ENCODE results near the gene ATP5PO. TPM values are rescaled to one million over a fixed set of nuclear protein-coding genes. Genes with fewer than 3 reads are reported as not detected.

Gene ATP5PO
- total RNA-seq, 4 donors from 2014 or later: 261 to 560 (median 356) TPM

DNA sequence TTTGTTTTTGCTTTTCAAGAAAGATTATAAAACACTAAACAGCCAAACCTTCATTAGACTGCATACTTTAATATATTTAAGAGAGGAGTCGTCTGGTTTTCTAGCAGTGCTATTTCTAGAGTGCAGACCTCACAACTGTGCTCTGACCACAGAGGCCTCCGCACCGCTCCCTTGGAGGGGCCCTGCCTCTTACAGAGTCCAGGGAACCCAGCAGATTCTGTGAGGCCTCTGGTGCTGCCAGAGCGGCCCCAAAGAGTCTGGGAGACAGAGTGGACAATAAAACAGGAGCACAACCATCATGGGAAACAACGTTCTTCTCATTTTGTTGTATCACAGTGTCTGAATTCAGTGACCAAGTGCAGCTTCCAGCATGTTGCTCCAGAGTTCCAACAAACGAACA, 5.8 kb downstream of the ATP5PO start:
- Histone ChIP-seq H3K27me3 (no peaks in the 10 kb centered on the region), H3K9me3 (no peaks in the 10 kb centered on the region), H3K4me3 (no peak overlapping the region), H3K27ac (no peak overlapping the region), H3K36me3 (peaks cover 2 to 84% of the 10 kb centered on the region in 2 donors), H3K4me1 (peaks cover 13 to 20% of the 10 kb centered on the region in 2 donors)
- TF ChIP-seq, protein P1, sequence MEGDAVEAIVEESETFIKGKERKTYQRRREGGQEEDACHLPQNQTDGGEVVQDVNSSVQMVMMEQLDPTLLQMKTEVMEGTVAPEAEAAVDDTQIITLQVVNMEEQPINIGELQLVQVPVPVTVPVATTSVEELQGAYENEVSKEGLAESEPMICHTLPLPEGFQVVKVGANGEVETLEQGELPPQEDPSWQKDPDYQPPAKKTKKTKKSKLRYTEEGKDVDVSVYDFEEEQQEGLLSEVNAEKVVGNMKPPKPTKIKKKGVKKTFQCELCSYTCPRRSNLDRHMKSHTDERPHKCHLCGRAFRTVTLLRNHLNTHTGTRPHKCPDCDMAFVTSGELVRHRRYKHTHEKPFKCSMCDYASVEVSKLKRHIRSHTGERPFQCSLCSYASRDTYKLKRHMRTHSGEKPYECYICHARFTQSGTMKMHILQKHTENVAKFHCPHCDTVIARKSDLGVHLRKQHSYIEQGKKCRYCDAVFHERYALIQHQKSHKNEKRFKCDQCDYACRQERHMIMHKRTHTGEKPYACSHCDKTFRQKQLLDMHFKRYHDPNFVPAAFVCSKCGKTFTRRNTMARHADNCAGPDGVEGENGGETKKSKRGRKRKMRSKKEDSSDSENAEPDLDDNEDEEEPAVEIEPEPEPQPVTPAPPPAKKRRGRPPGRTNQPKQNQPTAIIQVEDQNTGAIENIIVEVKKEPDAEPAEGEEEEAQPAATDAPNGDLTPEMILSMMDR (IDR thresholded peaks at IDR 0.05 in 4 of 5, conservative IDR thresholded peaks at IDR 0.05 in 1 of 5): no peak
- TF ChIP-seq POLR2A (IDR thresholded peaks at IDR 0.05): no peak
- in situ Hi-C loops (cut with MboI; ENCODE audit: low sequenced_read_pairs in 4 of 4): loop anchor here in 3 of 4 donors (25.0 kb wide), 2 partner anchors 703 to 728 kb away; partner anchors contain the start of gene RCAN1 (in 2 of the 3)
- intact Hi-C loops (cut with DNase I; ENCODE audit: low total_unique reads): loop anchor here (10.0 kb wide), 1 partner anchor 425 kb away; no protein-coding TSS in a partner anchor
- no peak for ATAC-seq
- DNase-seq: no peak

DNA sequence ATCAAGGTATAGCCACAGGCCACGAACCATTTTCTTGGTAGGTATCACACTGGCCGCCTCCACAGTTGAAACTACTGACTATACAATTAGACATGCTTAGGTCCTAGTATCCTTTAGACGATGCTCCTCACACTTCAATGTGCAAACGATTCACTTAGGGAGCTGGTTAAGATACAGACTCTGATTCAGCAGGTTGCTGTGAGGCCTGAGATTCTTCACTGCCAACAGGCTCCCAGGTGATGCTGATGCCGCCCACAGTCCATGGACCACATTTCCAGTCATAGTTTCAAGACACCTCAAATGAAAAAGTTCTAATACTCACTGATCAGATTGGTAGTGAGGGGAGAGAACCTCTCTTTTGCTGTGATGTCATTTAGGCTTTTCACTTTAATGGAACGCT, 6.8 kb downstream of the ATP5PO start:
- no peak for DNase-seq
- intact Hi-C loops (cut with DNase I; ENCODE audit: low total_unique reads): no loop called here
- ATAC-seq: no peak
- H3K27ac ChIP-seq: no peak overlapping the region
- in situ Hi-C loops (cut with MboI; ENCODE audit: low sequenced_read_pairs in 4 of 4): loop anchor here in 3 of 4 donors (25.0 kb wide), 2 partner anchors 704 to 729 kb away; partner anchors contain the start of gene RCAN1 (in 2 of the 3)
- TF ChIP-seq POLR2A (IDR thresholded peaks at IDR 0.05): no peak
- TF ChIP-seq, protein P1 (IDR thresholded peaks at IDR 0.05 in 4 of 5, conservative IDR thresholded peaks at IDR 0.05 in 1 of 5): no peak
- no peak overlapping the region for H3K4me3 ChIP-seq
- peaks cover 3 to 10% of the 10 kb centered on the region in 2 donors for H3K4me1 ChIP-seq
- H3K36me3 ChIP-seq: peaks cover 2 to 91% of the 10 kb centered on the region in 2 donors
- H3K27me3 ChIP-seq: no peaks in the 10 kb centered on the region
- H3K9me3 ChIP-seq: no peaks in the 10 kb centered on the region

DNA sequence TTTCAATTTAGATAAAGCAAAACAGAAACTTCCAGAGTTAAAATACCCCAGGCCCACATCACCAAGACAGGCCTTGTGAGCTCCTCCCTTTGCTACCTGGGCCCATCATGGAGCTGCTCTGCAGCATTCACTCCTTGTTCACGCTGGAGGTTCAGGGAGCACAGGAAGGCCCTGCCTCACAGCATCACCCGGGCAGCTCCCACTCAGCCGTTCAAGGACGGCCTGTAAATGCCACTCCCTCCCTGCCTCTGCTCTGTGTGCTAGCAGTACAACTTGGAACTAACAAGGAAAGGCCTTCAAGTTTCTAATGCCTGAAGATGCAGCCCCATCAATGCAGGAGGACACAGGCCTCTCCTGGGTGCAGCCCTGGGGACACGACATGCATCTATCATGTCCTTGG, 11.6 kb downstream of the ATP5PO start:
- TF ChIP-seq, protein P1 (IDR thresholded peaks at IDR 0.05 in 4 of 5, conservative IDR thresholded peaks at IDR 0.05 in 1 of 5): no peak
- TF ChIP-seq POLR2A (IDR thresholded peaks at IDR 0.05): no peak
- H3K4me3 ChIP-seq: no peak overlapping the region
- no peak for ATAC-seq
- no peak overlapping the region for H3K27ac ChIP-seq
- no peaks in the 10 kb centered on the region for H3K9me3 ChIP-seq
- DNase-seq: no peak
- in situ Hi-C loops (cut with MboI; ENCODE audit: low sequenced_read_pairs in 4 of 4) (loop anchor here in 3 of 4 donors (25.0 kb wide), 2 partner anchors 708 to 733 kb away; partner anchors contain the start of gene RCAN1 (in 2 of the 3)), intact Hi-C loops (cut with DNase I; ENCODE audit: low total_unique reads) (no loop called here)
- H3K27me3 ChIP-seq: no peaks in the 10 kb centered on the region
- H3K36me3 ChIP-seq: peaks cover 2 to 65% of the 10 kb centered on the region in 2 donors
- peaks cover 0 to 6% of the 10 kb centered on the region in 2 donors for H3K4me1 ChIP-seq

DNA sequence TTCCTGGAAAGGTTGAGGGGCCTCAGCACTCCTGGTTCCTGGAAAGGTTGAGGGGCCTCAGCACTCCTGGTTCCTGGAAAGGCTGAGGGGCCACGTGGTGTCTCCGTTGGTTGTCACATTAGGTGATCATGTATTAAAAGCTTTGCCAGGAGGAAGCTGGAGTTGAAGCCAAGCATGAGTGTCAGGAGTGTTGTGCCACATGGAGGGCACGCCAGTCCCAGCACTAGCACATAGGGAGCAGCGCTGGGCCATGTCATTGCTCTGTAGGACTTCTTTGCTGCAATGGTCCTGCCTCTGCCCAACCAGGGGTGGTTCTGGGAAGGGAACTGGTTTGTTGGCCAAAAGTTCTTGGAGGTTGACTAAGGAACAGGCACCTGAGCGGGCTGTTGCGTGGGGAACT, 13.3 kb downstream of the ATP5PO start:
- Histone ChIP-seq H3K27ac (peak overlapping the region; percentile 32 to 79 (median 69)), H3K4me3 (no peak overlapping the region), H3K27me3 (no peaks in the 10 kb centered on the region), H3K4me1 (peaks cover 0 to 6% of the 10 kb centered on the region in 2 donors), H3K36me3 (peaks cover 0 to 48% of the 10 kb centered on the region in 2 donors), H3K9me3 (no peaks in the 10 kb centered on the region)
- peak; percentile 13 to 64 for DNase-seq
- in situ Hi-C loops (cut with MboI; ENCODE audit: low sequenced_read_pairs in 4 of 4) (loop anchor here in 3 of 4 donors (25.0 kb wide), 2 partner anchors 710 to 735 kb away; partner anchors contain the start of gene RCAN1 (in 2 of the 3)), intact Hi-C loops (cut with DNase I; ENCODE audit: low total_unique reads) (loop anchor here (2.0 kb wide), 1 partner anchor 260 kb away; the partner anchor contains the start of gene ITSN1)
- ATAC-seq: peak; percentile 57 to 76
- TF ChIP-seq, protein P1 (IDR thresholded peaks at IDR 0.05 in 4 of 5, conservative IDR thresholded peaks at IDR 0.05 in 1 of 5): no peak
- TF ChIP-seq POLR2A (IDR thresholded peaks at IDR 0.05): no peak

Measured in gastrocnemius medialis (tissue), 4 donors.